HG03064 (cell line): ENCODE data around the gene POLD4.
"Not testable (repeated sequence)": the region's sequence is repeated elsewhere in the genome, so short reads cannot be mapped to it uniquely, and the experiment has no call there.

ENCODE experiments used
- ATAC-seq: cut with Tn5 transposase; IDR thresholded peaks from one replicate; pipeline ENCODE4 v1.9.1; 2021; ENCODE audit warnings: low read depth; ENCODE audit not compliant: unreplicated experiment

POLD4 gene

GRCh38 chr11:67353317-67354074 lies at the start of gene POLD4:
TSS of gene POLD4 (minus strand) at chr11:67353546. CDS start at chr11:67353399, 147 bp downstream.
- ATAC-seq, result peak; percentile 52

GRCh38 chr11:67403085-67403484 lies 49.7 kb upstream of the POLD4 start:
- not testable (repeated sequence) for ATAC-seq

- not testable (repeated sequence) for ATAC-seq
These were observed 49.0 kb upstream of the POLD4 start for GRCh38 chr11:67402192-67402839.

- peak; percentile 50 for ATAC-seq
These were observed 48.3 kb upstream of the POLD4 start, which contains the start of gene PPP1CA for GRCh38 chr11:67401495-67402191. TSS of gene PPP1CA (minus strand) at chr11:67401858. CDS start at chr11:67401782, 76 bp downstream.

- ATAC-seq, result no peak
These were observed 47.7 kb upstream of the POLD4 start for GRCh38 chr11:67400942-67401494.

- no peak for ATAC-seq
These were observed 47.0 kb upstream of the POLD4 start for GRCh38 chr11:67400251-67400941.

- no peak for ATAC-seq
These were observed 45.6 kb upstream of the POLD4 start for GRCh38 chr11:67398661-67399563.

- ATAC-seq, result no peak
These were observed 44.8 kb upstream of the POLD4 start for GRCh38 chr11:67397986-67398660.

- no peak for ATAC-seq
These were observed 44.2 kb upstream of the POLD4 start for GRCh38 chr11:67397536-67397935.

- no peak for ATAC-seq
These were observed 43.4 kb upstream of the POLD4 start for GRCh38 chr11:67396587-67397389.

GRCh38 chr11:67396259-67396581 lies 42.9 kb upstream of the POLD4 start:
- ATAC-seq, result no peak

GRCh38 chr11:67395555-67396258 lies 42.4 kb upstream of the POLD4 start:
- ATAC-seq, result no peak

- no peak for ATAC-seq
These were observed 40.6 kb upstream of the POLD4 start for GRCh38 chr11:67393990-67394389.

GRCh38 chr11:67393437-67393836 lies 40.1 kb upstream of the POLD4 start:
- no peak for ATAC-seq

- no peak for ATAC-seq
These were observed 38.9 kb upstream of the POLD4 start for GRCh38 chr11:67392183-67392715.

- peak; percentile 44 for ATAC-seq
These were observed 38.2 kb upstream of the POLD4 start, which contains the start of gene RAD9A for GRCh38 chr11:67391304-67392182. TSS of gene RAD9A (plus strand) at chr11:67391986. CDS start at chr11:67392045, 59 bp downstream.
